RWPE2 (cell line): ENCODE data around the gene RCOR3.
"Not testable (repeated sequence)": the region's sequence is repeated elsewhere in the genome, so short reads cannot be mapped to it uniquely, and the experiment has no call there.

Experiments used
- ATAC-seq: fragments of 200-7000 bp; cut with Tn5 transposase; 3 replicates; pipeline ENCODE4 v1.9.1; 2021; ENCODE audit warnings: low read depth
- DNase-seq: peaks from one replicate; pipeline ENCODE4 v3.0.0-alpha.2; 2020; ENCODE audit warnings: low spot score
- H3K27ac ChIP-seq: fragments of 450-650 bp; 2 replicates; pipeline ENCODE4 v1.5.1; 2017; ENCODE audit warnings: mild to moderate bottlenecking; ENCODE audit not compliant: poor library complexity, severe bottlenecking
- H3K27me3 ChIP-seq: fragments of 250-450 bp; sonication (Bioruptor Pico); 2 replicates; pipeline ENCODE4 v1.5.1; 2021; ENCODE audit warnings: mild to moderate bottlenecking, moderate library complexity; ENCODE audit not compliant: insufficient read depth, poor library complexity, severe bottlenecking
- H3K36me3 ChIP-seq: fragments of 250-450 bp; sonication (Bioruptor Pico); 2 replicates; pipeline ENCODE4 v1.5.1; 2020; ENCODE audit warnings: low read depth, mild to moderate bottlenecking, moderate library complexity
- H3K4me1 ChIP-seq: fragments of 250-450 bp; sonication (Bioruptor Pico); 2 replicates; pipeline ENCODE4 v1.5.1; 2021; ENCODE audit warnings: mild to moderate bottlenecking, moderate library complexity; ENCODE audit not compliant: insufficient read depth, poor library complexity, severe bottlenecking
- H3K4me3 ChIP-seq: fragments of 250-450 bp; sonication (Bioruptor Pico); 2 replicates; pipeline ENCODE4 v1.5.1; 2021; ENCODE audit warnings: mild to moderate bottlenecking, moderate library complexity; ENCODE audit not compliant: severe bottlenecking
- H3K9me3 ChIP-seq: fragments of 250-450 bp; sonication (Bioruptor Pico); 2 replicates; pipeline ENCODE4 v1.5.1; 2021; ENCODE audit warnings: mild to moderate bottlenecking, moderate library complexity; ENCODE audit not compliant: severe bottlenecking
- TF ChIP-seq, protein P1 (sequence below): fragments of 450-650 bp; IDR thresholded peaks from one replicate; pipeline ENCODE4 v1.5.1; 2017; ENCODE audit warnings: mild to moderate bottlenecking, moderate library complexity; ENCODE audit not compliant: poor library complexity, severe bottlenecking

The RCOR3 gene

GRCh38 chr1:211236633-211237320 is 22.4 kb upstream of the RCOR3 start:
- Histone ChIP-seq H3K4me1 (no peaks in the 10 kb centered on the region), H3K36me3 (no peaks in the 10 kb centered on the region), H3K27ac (no peak overlapping the region), H3K4me3 (no peak overlapping the region), H3K27me3 (no peaks in the 10 kb centered on the region), H3K9me3 (no peaks in the 10 kb centered on the region)
- ATAC-seq (no peak), DNase-seq (no peak)
- TF ChIP-seq, protein P1, sequence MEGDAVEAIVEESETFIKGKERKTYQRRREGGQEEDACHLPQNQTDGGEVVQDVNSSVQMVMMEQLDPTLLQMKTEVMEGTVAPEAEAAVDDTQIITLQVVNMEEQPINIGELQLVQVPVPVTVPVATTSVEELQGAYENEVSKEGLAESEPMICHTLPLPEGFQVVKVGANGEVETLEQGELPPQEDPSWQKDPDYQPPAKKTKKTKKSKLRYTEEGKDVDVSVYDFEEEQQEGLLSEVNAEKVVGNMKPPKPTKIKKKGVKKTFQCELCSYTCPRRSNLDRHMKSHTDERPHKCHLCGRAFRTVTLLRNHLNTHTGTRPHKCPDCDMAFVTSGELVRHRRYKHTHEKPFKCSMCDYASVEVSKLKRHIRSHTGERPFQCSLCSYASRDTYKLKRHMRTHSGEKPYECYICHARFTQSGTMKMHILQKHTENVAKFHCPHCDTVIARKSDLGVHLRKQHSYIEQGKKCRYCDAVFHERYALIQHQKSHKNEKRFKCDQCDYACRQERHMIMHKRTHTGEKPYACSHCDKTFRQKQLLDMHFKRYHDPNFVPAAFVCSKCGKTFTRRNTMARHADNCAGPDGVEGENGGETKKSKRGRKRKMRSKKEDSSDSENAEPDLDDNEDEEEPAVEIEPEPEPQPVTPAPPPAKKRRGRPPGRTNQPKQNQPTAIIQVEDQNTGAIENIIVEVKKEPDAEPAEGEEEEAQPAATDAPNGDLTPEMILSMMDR: no peak

DNA sequence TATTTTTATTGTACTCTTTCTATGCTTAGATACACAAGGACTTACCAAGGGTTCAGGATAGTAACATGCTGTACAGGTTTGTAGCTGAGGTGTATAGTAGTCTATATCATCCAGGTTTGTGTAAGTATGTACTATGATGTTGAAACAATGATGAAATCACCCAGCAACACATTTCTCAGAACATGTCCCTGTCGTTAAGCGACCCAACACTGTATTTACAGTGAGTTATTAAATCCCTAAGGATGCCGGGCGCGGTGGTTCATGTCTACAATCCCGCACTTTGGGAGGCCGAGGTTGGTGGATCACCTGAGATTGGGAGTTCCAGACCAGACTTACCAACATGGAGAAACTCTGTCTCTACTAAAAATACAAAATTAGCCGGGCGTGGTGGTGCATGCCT is 21.6 kb upstream of the RCOR3 start:
- Histone ChIP-seq H3K9me3 (no peaks in the 10 kb centered on the region), H3K27ac (no peak overlapping the region), H3K27me3 (no peaks in the 10 kb centered on the region), H3K4me1 (no peaks in the 10 kb centered on the region), H3K36me3 (no peaks in the 10 kb centered on the region), H3K4me3 (no peak overlapping the region)
- TF ChIP-seq, protein P1: no peak
- no peak for DNase-seq
- ATAC-seq: no peak

DNA sequence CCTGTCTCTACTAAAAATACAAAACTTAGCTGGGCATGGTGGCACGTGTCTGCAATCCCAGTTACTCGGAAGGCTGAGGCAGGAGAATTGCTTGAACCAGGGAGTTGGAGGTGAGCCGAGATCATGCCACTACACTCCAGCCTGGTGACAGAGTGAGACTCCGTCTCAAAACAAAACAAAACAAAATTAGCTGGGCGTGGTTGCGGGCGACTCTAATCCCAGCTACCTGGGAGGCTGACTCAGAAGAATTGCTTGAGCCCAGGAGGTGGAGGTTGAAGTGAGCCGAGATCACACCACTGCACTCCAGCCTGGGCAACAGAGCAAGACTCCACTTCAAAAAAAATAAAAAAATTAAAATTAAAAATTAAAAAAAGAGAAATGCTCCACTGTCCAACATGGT is 18.6 kb upstream of the RCOR3 start:
- not testable (repeated sequence) for H3K36me3 ChIP-seq, H3K9me3 ChIP-seq, DNase-seq, H3K4me1 ChIP-seq, ATAC-seq, H3K4me3 ChIP-seq, H3K27me3 ChIP-seq, H3K27ac ChIP-seq

DNA sequence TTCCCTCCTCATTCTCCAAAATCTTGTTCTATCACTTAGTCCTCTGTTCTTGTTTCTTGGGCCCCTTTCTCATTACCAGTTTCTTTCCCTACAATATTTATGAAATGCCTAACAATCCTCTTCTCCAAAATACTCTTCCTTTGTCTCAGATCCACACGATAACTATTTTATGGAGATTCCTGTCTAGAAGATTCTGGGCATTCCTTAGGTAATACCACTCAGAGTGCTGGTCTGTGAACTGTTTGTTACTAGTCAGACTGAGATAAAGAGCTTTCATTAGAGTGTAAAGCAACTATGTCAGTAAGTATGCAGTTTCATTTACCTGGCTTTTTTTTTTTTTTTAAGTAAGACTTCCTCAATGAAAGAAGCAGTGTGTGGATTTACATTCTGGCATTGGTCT is 18.1 kb upstream of the RCOR3 start:
- TF ChIP-seq, protein P1: no peak
- DNase-seq (no peak), ATAC-seq (no peak)
- Histone ChIP-seq H3K27ac (no peak overlapping the region), H3K36me3 (no peaks in the 10 kb centered on the region), H3K4me3 (no peak overlapping the region), H3K4me1 (no peaks in the 10 kb centered on the region), H3K9me3 (no peaks in the 10 kb centered on the region), H3K27me3 (no peaks in the 10 kb centered on the region)

- DNase-seq, H3K27ac ChIP-seq, H3K4me1 ChIP-seq, H3K27me3 ChIP-seq, H3K4me3 ChIP-seq, ATAC-seq, H3K9me3 ChIP-seq, H3K36me3 ChIP-seq: not testable (repeated sequence)
Measured at GRCh38 chr1:211243639-211244038, 15.5 kb upstream of the RCOR3 start.

DNA sequence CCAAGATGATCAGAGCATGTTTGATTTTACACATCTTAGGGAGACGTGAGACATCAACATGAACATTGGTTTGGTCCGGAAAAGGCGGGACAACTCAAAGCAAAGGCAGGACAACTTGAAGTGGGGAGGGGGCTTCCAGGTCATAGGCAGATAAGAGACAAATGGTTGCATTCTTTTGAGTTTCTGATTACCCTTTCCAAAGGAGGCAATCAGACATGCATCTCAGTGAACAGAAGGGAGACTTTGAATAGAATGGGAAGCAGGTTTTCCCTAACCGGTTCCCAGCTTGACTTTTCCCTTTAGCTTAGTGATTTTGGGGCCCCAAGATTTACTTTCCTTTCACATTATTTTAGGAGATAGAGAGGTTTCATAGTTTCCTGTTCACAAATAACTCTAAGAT is 12.6 kb upstream of the RCOR3 start:
- H3K27ac ChIP-seq, H3K27me3 ChIP-seq, H3K4me3 ChIP-seq, ATAC-seq, H3K9me3 ChIP-seq, H3K36me3 ChIP-seq, DNase-seq, H3K4me1 ChIP-seq: not testable (repeated sequence)
